WTC11 (cell line): ENCODE measurements around the gene NCS1. TPM values are rescaled to one million over a fixed set of nuclear protein-coding genes. Genes with fewer than 3 reads are reported as not detected.
A peak's percentile ranks its signal among the peaks of the same experiment; 100 is the strongest.

ENCODE experiments used
- ATAC-seq: fragments of 200-7000 bp; cut with Tn5 transposase; 2 replicates; pipeline ENCODE4 v1.10.0; 2021; ENCODE audit warnings: mild to moderate bottlenecking, moderate library complexity
- CTCF ChIA-PET: fragments of 300-600 bp; sonication (Branson Sonifier 250); formaldehyde crosslinking; loops from one replicate; lab custom pipeline; 2021; ENCODE audit warnings: antibody characterized with exemption; lab: Charles Lee
- POLR2A ChIA-PET: fragments of 350-600 bp; sonication (Branson Sonifier 250); formaldehyde crosslinking; loops from one replicate; lab custom pipeline; 2021; ENCODE audit warnings: antibody characterized with exemption; lab: Charles Lee
- DNase-seq: peaks from one replicate; pipeline ENCODE4 v3.0.0; 2021; ENCODE audit warnings: low spot score
- H3K27ac Mint-ChIP-seq: 2 replicates; pipeline ENCODE4 v1.8.0; 2021; ENCODE audit warnings: mixed read lengths
- H3K27me3 Mint-ChIP-seq: 2 replicates; pipeline ENCODE4 v1.8.0; 2021; ENCODE audit warnings: low read depth, mild to moderate bottlenecking, moderate library complexity, mixed read lengths
- H3K36me3 Mint-ChIP-seq: 2 replicates; pipeline ENCODE4 v1.8.0; 2021; ENCODE audit warnings: mixed read lengths
- H3K4me1 Mint-ChIP-seq: 2 replicates; pipeline ENCODE4 v1.8.0; 2022; ENCODE audit warnings: mixed read lengths
- H3K4me3 Mint-ChIP-seq: 2 replicates; pipeline ENCODE4 v1.8.0; 2021; ENCODE audit warnings: mild to moderate bottlenecking, moderate library complexity, mixed read lengths
- H3K9me3 Mint-ChIP-seq: 2 replicates; pipeline ENCODE4 v1.8.0; 2021; ENCODE audit warnings: mixed read lengths
- CBFB ChIP-seq: sonication (generic); formaldehyde crosslinking; IDR thresholded peaks from 2 replicates; pipeline ENCODE4 v1.8.1; 2022; ENCODE audit warnings: mild to moderate bottlenecking, low read depth, missing genetic modification reagents
- EMX1 ChIP-seq: fragments of 250-450 bp; sonication (Bioruptor Pico); IDR thresholded peaks from 2 replicates; pipeline ENCODE4 v1.8.0; 2021; ENCODE audit warnings: mild to moderate bottlenecking
- GABPB1 ChIP-seq: sonication (generic); formaldehyde crosslinking; IDR thresholded peaks from 2 replicates; pipeline ENCODE4 v1.8.1; 2023; ENCODE audit warnings: mild to moderate bottlenecking, missing genetic modification reagents
- NFE2L1 ChIP-seq: sonication (generic); formaldehyde crosslinking; IDR thresholded peaks from 2 replicates; pipeline ENCODE4 v1.8.1; 2023; ENCODE audit warnings: missing genetic modification reagents
- NR1H2 ChIP-seq: sonication (generic); formaldehyde crosslinking; IDR thresholded peaks from 2 replicates; pipeline ENCODE4 v1.9.0; 2021; ENCODE audit warnings: mild to moderate bottlenecking, moderate library complexity, missing genetic modification reagents
- RORB ChIP-seq: fragments of 250-450 bp; sonication (Bioruptor Pico); IDR thresholded peaks from 2 replicates; pipeline ENCODE4 v1.9.0; 2021; ENCODE audit warnings: mild to moderate bottlenecking
- TP53 ChIP-seq: sonication (generic); formaldehyde crosslinking; IDR thresholded peaks from 2 replicates; pipeline ENCODE4 v1.8.1; 2023; ENCODE audit warnings: mild to moderate bottlenecking, missing genetic modification reagents
- ZNF232 ChIP-seq: sonication (generic); formaldehyde crosslinking; IDR thresholded peaks from 2 replicates; pipeline ENCODE4 v1.8.0; 2022; ENCODE audit warnings: mild to moderate bottlenecking, missing genetic modification reagents
- total RNA-seq: library from RNA; stranded (reverse); gene quantifications from 3 replicates; pipeline ENCODE4 v1.2.3, GENCODE V29; 2021
- TF ChIP-seq, protein P1 (sequence below): fragments of 250-450 bp; sonication (Bioruptor Pico); IDR thresholded peaks from 2 replicates; pipeline ENCODE4 v1.9.0; 2021; ENCODE audit warnings: mild to moderate bottlenecking
- TF ChIP-seq, protein P2 (sequence below): sonication (generic); formaldehyde crosslinking; IDR thresholded peaks from 2 replicates; pipeline ENCODE4 v1.8.0; 2022; ENCODE audit warnings: mild to moderate bottlenecking, missing genetic modification reagents
- TF ChIP-seq, protein P3 (sequence below): fragments of 250-450 bp; sonication (Bioruptor Pico); conservative IDR thresholded peaks from 2 replicates; pipeline ENCODE4 v1.9.0; 2021; ENCODE audit warnings: mild to moderate bottlenecking
- TF ChIP-seq, protein P4 (sequence below): sonication (generic); formaldehyde crosslinking; IDR thresholded peaks from 2 replicates; pipeline ENCODE4 v1.8.0; 2022; ENCODE audit warnings: mild to moderate bottlenecking, missing genetic modification reagents
- TF ChIP-seq, protein P5 (sequence below): sonication (generic); formaldehyde crosslinking; IDR thresholded peaks from 2 replicates; pipeline ENCODE4 v1.8.1; 2023; ENCODE audit warnings: mild to moderate bottlenecking, missing genetic modification reagents, moderate library complexity

Gene NCS1
- total RNA-seq, 1 experiment from 2014 or later, result 32.4 TPM

DNA sequence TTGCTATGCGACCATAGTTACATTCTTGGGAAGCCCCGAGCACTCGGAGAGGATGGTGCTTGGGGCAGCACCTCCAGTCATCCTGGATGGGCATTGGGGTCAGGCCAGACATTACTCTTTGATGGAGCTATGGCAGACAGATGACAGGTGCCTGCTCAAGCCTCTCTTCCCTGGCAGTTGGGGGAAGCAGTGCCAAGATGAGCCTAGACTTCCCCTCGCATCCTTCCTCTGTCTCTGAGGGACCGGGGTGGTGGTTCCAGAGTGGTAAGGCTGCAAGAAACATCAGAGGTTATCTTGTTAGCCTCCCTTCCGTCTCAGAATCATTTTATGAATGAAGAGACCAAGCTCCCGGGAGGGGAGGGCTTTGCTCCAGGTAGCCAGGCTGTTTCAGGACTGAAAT is 90.6 kb downstream of the NCS1 start:
- CTCF ChIA-PET, result interaction anchor here (1.8 kb wide), 1 partner anchor 8 kb away, joined by 6 read pairs; no protein-coding TSS in a partner anchor
- POLR2A ChIA-PET, result no interaction called here

DNA sequence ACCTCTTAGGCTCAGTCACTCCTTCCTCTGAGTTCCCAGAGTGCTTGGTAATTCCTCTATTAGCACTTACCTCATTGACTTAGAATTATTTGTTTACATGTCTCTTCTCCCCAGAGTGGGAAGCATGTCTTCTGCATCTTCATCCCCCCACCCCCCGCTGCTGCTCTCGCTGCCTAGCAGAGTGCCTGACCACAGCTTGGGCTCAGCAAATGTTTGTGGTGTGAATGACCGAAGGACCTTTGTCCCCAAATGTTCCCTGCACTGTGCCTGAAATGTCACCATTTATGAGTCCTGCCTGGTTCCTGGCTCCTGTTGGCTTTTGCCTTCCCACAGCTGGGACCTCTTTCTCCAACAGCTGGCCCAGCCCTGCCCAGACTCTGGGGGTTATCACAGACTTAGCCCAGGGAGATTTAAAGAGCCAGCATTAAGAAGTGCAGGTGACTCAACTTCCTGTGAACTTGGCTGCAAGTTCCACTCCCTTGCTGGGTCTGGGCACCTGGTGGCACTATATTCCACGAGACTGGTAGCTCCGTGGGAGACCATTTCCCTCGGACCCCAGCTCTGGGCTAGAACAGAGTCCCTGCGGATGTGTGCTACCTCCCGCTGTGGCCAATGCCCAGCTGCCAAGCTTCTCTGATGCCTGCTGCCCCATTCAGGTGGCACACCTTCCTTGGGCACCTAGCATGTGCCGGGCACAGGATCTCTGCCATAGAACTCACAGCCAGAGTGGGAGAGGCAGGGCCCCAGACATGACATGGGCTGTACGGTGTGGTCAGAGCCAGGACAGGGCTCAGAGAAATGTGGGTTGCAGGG is 91.6 kb downstream of the NCS1 start:
- peaks cover 10% of the 10 kb centered on the region for H3K9me3 Mint-ChIP-seq
- H3K27me3 Mint-ChIP-seq, result peaks cover 37% of the 10 kb centered on the region
- peaks cover 8% of the 10 kb centered on the region; the same call in 1 of the 2 replicates for H3K36me3 Mint-ChIP-seq
- peak overlapping the region; percentile 61 for H3K4me3 Mint-ChIP-seq
- H3K27ac Mint-ChIP-seq, result no peak overlapping the region
- peaks cover 50% of the 10 kb centered on the region for H3K4me1 Mint-ChIP-seq
- ChIA-PET POLR2A (interaction anchor here (1.0 kb wide), 1 partner anchor 39 kb away, joined by 3 read pairs; no protein-coding TSS in a partner anchor), CTCF (interaction anchor here (0.6 to 1.8 kb wide), 4 partner anchors 9 to 171 kb away, joined by 3 to 6 read pairs (median 4); no protein-coding TSS in a partner anchor)
- TF ChIP-seq, protein P1, sequence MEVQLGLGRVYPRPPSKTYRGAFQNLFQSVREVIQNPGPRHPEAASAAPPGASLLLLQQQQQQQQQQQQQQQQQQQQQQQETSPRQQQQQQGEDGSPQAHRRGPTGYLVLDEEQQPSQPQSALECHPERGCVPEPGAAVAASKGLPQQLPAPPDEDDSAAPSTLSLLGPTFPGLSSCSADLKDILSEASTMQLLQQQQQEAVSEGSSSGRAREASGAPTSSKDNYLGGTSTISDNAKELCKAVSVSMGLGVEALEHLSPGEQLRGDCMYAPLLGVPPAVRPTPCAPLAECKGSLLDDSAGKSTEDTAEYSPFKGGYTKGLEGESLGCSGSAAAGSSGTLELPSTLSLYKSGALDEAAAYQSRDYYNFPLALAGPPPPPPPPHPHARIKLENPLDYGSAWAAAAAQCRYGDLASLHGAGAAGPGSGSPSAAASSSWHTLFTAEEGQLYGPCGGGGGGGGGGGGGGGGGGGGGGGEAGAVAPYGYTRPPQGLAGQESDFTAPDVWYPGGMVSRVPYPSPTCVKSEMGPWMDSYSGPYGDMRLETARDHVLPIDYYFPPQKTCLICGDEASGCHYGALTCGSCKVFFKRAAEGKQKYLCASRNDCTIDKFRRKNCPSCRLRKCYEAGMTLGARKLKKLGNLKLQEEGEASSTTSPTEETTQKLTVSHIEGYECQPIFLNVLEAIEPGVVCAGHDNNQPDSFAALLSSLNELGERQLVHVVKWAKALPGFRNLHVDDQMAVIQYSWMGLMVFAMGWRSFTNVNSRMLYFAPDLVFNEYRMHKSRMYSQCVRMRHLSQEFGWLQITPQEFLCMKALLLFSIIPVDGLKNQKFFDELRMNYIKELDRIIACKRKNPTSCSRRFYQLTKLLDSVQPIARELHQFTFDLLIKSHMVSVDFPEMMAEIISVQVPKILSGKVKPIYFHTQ (CRISPR knock-in tag), result no peak
- TF ChIP-seq, protein P2, sequence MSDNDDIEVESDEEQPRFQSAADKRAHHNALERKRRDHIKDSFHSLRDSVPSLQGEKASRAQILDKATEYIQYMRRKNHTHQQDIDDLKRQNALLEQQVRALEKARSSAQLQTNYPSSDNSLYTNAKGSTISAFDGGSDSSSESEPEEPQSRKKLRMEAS, result 0 out of 2 replicates have a peak, but pooled peaks have one; percentile 30
- DNase-seq, result no peak
- no peak for ATAC-seq

More for the DNA sequence above, 90.6 kb downstream of the NCS1 start:
- Mint-ChIP-seq H3K9me3 (peaks cover 14% of the 10 kb centered on the region), H3K27ac (no peak overlapping the region), H3K4me1 (peaks cover 40% of the 10 kb centered on the region), H3K36me3 (peaks cover 11% of the 10 kb centered on the region), H3K4me3 (no peak overlapping the region), H3K27me3 (peaks cover 31% of the 10 kb centered on the region)
- DNase-seq (no peak), ATAC-seq (no peak)
- TF ChIP-seq, protein P3, sequence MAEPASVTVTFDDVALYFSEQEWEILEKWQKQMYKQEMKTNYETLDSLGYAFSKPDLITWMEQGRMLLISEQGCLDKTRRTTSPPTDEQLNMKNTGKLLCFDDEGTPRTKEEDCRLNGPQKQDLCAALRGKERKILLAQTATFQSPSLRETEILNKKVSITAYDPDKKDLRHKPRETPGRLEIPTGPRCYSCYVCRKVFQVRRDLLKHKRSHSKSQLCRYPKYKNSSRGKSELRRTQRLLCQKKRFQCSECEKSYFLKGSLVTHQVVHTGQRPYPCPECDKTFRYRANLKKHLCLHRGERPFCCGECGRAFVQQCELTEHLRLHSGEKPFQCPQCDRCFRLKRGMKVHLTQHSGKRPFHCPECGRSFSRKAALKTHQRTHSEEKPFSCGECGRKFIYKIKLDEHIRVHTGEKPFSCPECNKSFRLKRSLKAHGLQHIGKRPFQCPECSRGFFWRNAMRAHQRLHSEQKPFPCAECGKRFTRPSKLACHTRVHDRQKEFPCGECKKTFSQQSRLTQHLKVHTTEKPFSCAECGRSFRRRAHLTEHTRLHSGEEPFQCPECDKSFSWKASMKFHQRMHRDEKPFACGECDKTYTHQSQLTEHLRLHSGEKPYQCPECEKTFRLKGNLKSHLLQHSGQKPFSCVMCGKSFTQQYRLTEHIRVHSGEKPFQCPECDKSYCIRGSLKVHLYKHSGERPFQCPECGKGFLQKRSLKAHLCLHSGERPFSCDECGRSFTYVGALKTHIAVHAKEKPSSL (CRISPR knock-in tag), result no peak
- TF ChIP-seq NR1H2 (CRISPR knock-in tag), result no peak
- TF ChIP-seq RORB (CRISPR knock-in tag), result no peak
- TF ChIP-seq NFE2L1 (CRISPR knock-in tag), result no peak
- TF ChIP-seq GABPB1 (CRISPR knock-in tag), result no peak
- TF ChIP-seq, protein P4, sequence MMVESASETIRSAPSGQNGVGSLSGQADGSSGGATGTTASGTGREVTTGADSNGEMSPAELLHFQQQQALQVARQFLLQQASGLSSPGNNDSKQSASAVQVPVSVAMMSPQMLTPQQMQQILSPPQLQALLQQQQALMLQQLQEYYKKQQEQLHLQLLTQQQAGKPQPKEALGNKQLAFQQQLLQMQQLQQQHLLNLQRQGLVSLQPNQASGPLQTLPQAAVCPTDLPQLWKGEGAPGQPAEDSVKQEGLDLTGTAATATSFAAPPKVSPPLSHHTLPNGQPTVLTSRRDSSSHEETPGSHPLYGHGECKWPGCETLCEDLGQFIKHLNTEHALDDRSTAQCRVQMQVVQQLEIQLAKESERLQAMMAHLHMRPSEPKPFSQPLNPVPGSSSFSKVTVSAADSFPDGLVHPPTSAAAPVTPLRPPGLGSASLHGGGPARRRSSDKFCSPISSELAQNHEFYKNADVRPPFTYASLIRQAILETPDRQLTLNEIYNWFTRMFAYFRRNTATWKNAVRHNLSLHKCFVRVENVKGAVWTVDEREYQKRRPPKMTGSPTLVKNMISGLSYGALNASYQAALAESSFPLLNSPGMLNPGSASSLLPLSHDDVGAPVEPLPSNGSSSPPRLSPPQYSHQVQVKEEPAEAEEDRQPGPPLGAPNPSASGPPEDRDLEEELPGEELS (CRISPR knock-in tag), result no peak
- TF ChIP-seq EMX1 (CRISPR knock-in tag), result no peak
- TF ChIP-seq, protein P5, sequence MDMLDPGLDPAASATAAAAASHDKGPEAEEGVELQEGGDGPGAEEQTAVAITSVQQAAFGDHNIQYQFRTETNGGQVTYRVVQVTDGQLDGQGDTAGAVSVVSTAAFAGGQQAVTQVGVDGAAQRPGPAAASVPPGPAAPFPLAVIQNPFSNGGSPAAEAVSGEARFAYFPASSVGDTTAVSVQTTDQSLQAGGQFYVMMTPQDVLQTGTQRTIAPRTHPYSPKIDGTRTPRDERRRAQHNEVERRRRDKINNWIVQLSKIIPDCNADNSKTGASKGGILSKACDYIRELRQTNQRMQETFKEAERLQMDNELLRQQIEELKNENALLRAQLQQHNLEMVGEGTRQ, result no peak
- TF ChIP-seq TP53 (CRISPR knock-in tag), result no peak
- no peak for TF ChIP-seq CBFB
- TF ChIP-seq ZNF232 (CRISPR knock-in tag), result no peak
